ENCODE measurements around the gene PROZ. TPM values are rescaled to one million over a fixed set of nuclear protein-coding genes. Genes with fewer than 3 reads are reported as not detected.

PROZ gene
- total and polyA plus RNA-seq, 9 of the 15 experiments (the other 6 are each of a cell fraction or from before 2014, with no cell fraction given): not detected

DNA sequence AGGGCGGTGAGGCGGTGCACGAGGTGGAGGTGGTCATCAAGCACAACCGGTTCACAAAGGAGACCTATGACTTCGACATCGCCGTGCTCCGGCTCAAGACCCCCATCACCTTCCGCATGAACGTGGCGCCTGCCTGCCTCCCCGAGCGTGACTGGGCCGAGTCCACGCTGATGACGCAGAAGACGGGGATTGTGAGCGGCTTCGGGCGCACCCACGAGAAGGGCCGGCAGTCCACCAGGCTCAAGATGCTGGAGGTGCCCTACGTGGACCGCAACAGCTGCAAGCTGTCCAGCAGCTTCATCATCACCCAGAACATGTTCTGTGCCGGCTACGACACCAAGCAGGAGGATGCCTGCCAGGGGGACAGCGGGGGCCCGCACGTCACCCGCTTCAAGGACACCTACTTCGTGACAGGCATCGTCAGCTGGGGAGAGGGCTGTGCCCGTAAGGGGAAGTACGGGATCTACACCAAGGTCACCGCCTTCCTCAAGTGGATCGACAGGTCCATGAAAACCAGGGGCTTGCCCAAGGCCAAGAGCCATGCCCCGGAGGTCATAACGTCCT is 9.4 kb upstream of the PROZ start (continued):
- TF ChIP-seq FOXA1 (IDR thresholded peaks at IDR 0.05; ENCODE audit: borderline replicate concordance) (no peak), BRD4 (IDR thresholded peaks at IDR 0.05) (no peak), CTBP1 (IDR thresholded peaks at IDR 0.05; ENCODE audit: borderline replicate concordance) (no peak)
- TF ChIP-seq, protein P1, sequence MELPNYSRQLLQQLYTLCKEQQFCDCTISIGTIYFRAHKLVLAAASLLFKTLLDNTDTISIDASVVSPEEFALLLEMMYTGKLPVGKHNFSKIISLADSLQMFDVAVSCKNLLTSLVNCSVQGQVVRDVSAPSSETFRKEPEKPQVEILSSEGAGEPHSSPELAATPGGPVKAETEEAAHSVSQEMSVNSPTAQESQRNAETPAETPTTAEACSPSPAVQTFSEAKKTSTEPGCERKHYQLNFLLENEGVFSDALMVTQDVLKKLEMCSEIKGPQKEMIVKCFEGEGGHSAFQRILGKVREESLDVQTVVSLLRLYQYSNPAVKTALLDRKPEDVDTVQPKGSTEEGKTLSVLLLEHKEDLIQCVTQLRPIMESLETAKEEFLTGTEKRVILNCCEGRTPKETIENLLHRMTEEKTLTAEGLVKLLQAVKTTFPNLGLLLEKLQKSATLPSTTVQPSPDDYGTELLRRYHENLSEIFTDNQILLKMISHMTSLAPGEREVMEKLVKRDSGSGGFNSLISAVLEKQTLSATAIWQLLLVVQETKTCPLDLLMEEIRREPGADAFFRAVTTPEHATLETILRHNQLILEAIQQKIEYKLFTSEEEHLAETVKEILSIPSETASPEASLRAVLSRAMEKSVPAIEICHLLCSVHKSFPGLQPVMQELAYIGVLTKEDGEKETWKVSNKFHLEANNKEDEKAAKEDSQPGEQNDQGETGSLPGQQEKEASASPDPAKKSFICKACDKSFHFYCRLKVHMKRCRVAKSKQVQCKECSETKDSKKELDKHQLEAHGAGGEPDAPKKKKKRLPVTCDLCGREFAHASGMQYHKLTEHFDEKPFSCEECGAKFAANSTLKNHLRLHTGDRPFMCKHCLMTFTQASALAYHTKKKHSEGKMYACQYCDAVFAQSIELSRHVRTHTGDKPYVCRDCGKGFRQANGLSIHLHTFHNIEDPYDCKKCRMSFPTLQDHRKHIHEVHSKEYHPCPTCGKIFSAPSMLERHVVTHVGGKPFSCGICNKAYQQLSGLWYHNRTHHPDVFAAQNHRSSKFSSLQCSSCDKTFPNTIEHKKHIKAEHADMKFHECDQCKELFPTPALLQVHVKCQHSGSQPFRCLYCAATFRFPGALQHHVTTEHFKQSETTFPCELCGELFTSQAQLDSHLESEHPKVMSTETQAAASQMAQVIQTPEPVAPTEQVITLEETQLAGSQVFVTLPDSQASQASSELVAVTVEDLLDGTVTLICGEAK (IDR thresholded peaks at IDR 0.05): no peak
- TF ChIP-seq, protein P1 (CRISPR knock-in tag; IDR thresholded peaks at IDR 0.05): no peak
- TF ChIP-seq, protein P2, sequence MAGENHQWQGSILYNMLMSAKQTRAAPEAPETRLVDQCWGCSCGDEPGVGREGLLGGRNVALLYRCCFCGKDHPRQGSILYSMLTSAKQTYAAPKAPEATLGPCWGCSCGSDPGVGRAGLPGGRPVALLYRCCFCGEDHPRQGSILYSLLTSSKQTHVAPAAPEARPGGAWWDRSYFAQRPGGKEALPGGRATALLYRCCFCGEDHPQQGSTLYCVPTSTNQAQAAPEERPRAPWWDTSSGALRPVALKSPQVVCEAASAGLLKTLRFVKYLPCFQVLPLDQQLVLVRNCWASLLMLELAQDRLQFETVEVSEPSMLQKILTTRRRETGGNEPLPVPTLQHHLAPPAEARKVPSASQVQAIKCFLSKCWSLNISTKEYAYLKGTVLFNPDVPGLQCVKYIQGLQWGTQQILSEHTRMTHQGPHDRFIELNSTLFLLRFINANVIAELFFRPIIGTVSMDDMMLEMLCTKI (IDR thresholded peaks at IDR 0.05; ENCODE audit: partially characterized antibody): no peak

Measured in K562 (cell line).